Endothelial cell (in vitro differentiated cells): Measurements from ENCODE around the gene ANKRD12. TPM values are rescaled to one million over a fixed set of nuclear protein-coding genes. Genes with fewer than 3 reads are reported as not detected.

Experiments
- DNase-seq: peaks from one replicate; pipeline ENCODE4 v3.0.0; 2021; ENCODE audit warnings: low spot score
- H3K27ac Mint-ChIP-seq: one replicate; pipeline ENCODE4 v1.8.0; 2021; ENCODE audit warnings: mixed read lengths, inconsistent platforms; ENCODE audit not compliant: unreplicated experiment
- H3K27me3 Mint-ChIP-seq: one replicate; pipeline ENCODE4 v1.8.0; 2021; ENCODE audit warnings: mild to moderate bottlenecking, moderate library complexity, mixed read lengths, inconsistent platforms; ENCODE audit not compliant: unreplicated experiment
- H3K36me3 Mint-ChIP-seq: one replicate; pipeline ENCODE4 v1.8.0; 2021; ENCODE audit warnings: mild to moderate bottlenecking, low read depth, mixed read lengths, inconsistent platforms; ENCODE audit not compliant: unreplicated experiment
- H3K4me1 Mint-ChIP-seq: one replicate; pipeline ENCODE4 v1.8.0; 2021; ENCODE audit warnings: mild to moderate bottlenecking, mixed read lengths, inconsistent platforms; ENCODE audit not compliant: unreplicated experiment
- H3K4me3 Mint-ChIP-seq: one replicate; pipeline ENCODE4 v1.8.0; 2021; ENCODE audit warnings: mild to moderate bottlenecking, mixed read lengths, inconsistent platforms; ENCODE audit not compliant: unreplicated experiment
- H3K9me3 Mint-ChIP-seq: one replicate; pipeline ENCODE4 v1.8.0; 2021; ENCODE audit warnings: mixed read lengths, inconsistent platforms; ENCODE audit not compliant: unreplicated experiment
- total RNA-seq: library from RNA; stranded (reverse); fragmentation: NEBNext Ultra II Directional; extraction: Animal tissue kit (Norgen Biotek cat#: 25700); gene quantifications from one replicate; pipeline ENCODE4 v1.2.1, GENCODE V29; 2021; ENCODE audit not compliant: unreplicated experiment
- TF ChIP-seq, protein P1 (sequence below): fragments of 200-600 bp; sonication (generic); IDR thresholded peaks from one replicate; pipeline ENCODE4 v1.5.0; 2021; ENCODE audit warnings: antibody characterized with exemption; ENCODE audit not compliant: unreplicated experiment

The ANKRD12 gene
- total RNA-seq, 1 donor from 2014 or later = 32.9 TPM

DNA sequence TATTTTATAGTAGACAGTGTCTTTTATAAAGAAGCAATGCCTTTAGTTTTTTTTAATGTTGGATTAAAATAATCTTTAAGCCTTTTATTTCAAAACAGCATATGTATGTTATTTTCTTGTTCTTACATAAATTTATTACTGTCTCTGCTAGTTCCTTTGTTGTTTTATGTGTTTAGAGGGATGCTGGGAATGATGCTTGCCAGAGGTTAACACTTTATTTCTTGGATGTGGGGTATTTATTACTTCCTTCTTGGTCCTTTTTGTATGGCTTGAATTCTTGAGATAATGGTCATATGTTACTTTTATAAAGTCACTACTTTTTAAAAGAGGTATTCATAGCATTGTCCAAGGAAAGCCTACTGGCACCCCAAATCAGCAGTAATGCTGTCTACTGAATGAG lies 63.1 kb downstream of the ANKRD12 start:
- no peak overlapping the region for H3K27ac Mint-ChIP-seq
- no peaks in the 10 kb centered on the region for H3K9me3 Mint-ChIP-seq
- DNase-seq = no peak
- no peaks in the 10 kb centered on the region for H3K36me3 Mint-ChIP-seq
- no peak overlapping the region for H3K4me3 Mint-ChIP-seq
- no peaks in the 10 kb centered on the region for H3K27me3 Mint-ChIP-seq
- H3K4me1 Mint-ChIP-seq = peaks cover 4% of the 10 kb centered on the region
- TF ChIP-seq, protein P1, sequence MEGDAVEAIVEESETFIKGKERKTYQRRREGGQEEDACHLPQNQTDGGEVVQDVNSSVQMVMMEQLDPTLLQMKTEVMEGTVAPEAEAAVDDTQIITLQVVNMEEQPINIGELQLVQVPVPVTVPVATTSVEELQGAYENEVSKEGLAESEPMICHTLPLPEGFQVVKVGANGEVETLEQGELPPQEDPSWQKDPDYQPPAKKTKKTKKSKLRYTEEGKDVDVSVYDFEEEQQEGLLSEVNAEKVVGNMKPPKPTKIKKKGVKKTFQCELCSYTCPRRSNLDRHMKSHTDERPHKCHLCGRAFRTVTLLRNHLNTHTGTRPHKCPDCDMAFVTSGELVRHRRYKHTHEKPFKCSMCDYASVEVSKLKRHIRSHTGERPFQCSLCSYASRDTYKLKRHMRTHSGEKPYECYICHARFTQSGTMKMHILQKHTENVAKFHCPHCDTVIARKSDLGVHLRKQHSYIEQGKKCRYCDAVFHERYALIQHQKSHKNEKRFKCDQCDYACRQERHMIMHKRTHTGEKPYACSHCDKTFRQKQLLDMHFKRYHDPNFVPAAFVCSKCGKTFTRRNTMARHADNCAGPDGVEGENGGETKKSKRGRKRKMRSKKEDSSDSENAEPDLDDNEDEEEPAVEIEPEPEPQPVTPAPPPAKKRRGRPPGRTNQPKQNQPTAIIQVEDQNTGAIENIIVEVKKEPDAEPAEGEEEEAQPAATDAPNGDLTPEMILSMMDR = no peak

- Mint-ChIP-seq H3K27ac (no peak overlapping the region), H3K4me3 (no peak overlapping the region), H3K4me1 (peaks cover 4% of the 10 kb centered on the region), H3K27me3 (no peaks in the 10 kb centered on the region), H3K9me3 (no peaks in the 10 kb centered on the region), H3K36me3 (no peaks in the 10 kb centered on the region)
- no peak for DNase-seq
- TF ChIP-seq, protein P1 = no peak
Measured at GRCh38 chr18:9201224-9201623, 64.6 kb downstream of the ANKRD12 start.

DNA sequence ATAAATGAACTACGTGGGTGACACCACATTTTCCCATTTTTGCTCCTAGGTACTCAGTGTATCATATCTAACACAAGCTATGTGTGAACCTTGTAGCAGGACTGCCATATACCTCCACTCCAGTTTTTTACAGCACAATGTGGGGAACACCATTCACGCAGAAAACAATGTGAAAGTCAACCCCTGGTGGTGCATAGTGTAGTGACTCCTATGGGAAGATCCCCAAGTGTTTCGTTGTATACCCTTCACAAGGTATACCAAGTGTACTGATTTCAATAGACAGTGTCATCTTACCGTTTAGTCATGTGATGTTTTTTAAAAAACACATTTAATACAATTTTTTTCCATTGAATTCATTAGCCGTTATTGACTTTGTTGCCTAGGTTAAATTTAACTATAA lies 68.1 kb downstream of the ANKRD12 start:
- DNase-seq = no peak
- TF ChIP-seq, protein P1 = no peak
- no peak overlapping the region for H3K27ac Mint-ChIP-seq
- peaks cover 4% of the 10 kb centered on the region for H3K4me1 Mint-ChIP-seq
- no peaks in the 10 kb centered on the region for H3K27me3 Mint-ChIP-seq
- H3K9me3 Mint-ChIP-seq = no peaks in the 10 kb centered on the region
- no peak overlapping the region for H3K4me3 Mint-ChIP-seq
- H3K36me3 Mint-ChIP-seq = no peaks in the 10 kb centered on the region

- H3K27ac Mint-ChIP-seq = no peak overlapping the region
- H3K36me3 Mint-ChIP-seq = peaks cover 3% of the 10 kb centered on the region
- H3K4me3 Mint-ChIP-seq = no peak overlapping the region
- no peaks in the 10 kb centered on the region for H3K27me3 Mint-ChIP-seq
- no peaks in the 10 kb centered on the region for H3K9me3 Mint-ChIP-seq
- peaks cover 4% of the 10 kb centered on the region for H3K4me1 Mint-ChIP-seq
- DNase-seq = no peak
- TF ChIP-seq, protein P1 = no peak
Measured at GRCh38 chr18:9206421-9206820, 69.8 kb downstream of the ANKRD12 start.

GRCh38 chr18:9209279-9209678 lies 72.7 kb downstream of the ANKRD12 start:
- no peak for DNase-seq
- no peaks in the 10 kb centered on the region for H3K4me1 Mint-ChIP-seq
- TF ChIP-seq, protein P1 = no peak
- H3K9me3 Mint-ChIP-seq = no peaks in the 10 kb centered on the region
- no peak overlapping the region for H3K4me3 Mint-ChIP-seq
- no peak overlapping the region for H3K27ac Mint-ChIP-seq
- H3K27me3 Mint-ChIP-seq = no peaks in the 10 kb centered on the region
- peaks cover 4% of the 10 kb centered on the region for H3K36me3 Mint-ChIP-seq
